Body of pancreas (tissue), 4 donors: ENCODE measurements around the gene NTSR1. TPM values are rescaled to one million over a fixed set of nuclear protein-coding genes. Genes with fewer than 3 reads are reported as not detected.
"Not testable (repeated sequence)": the region's sequence is repeated elsewhere in the genome, so short reads cannot be mapped to it uniquely, and the experiment has no call there.

ENCODE experiments used
- ATAC-seq: fragments of 150-250 bp; one replicate; pipeline ENCODE4 v1.9.1; 2016
- DNase-seq, 4 donors: peaks; one replicate each; pipeline ENCODE4 v3.0.0-alpha.2; 2019
- H3K27ac ChIP-seq, 4 donors: fragments of 200-600 bp; sonication (generic); 1 replicate in 3 of 4; 2 replicates in 1 of 4; pipeline versions ENCODE4 v1.5.1 to v1.6.1; 2016 to 2019; ENCODE audit warnings: mild to moderate bottlenecking in 1 of 4, mixed read lengths in 1 of 4, moderate library complexity in 1 of 4
- H3K27me3 ChIP-seq, 2 donors: fragments of 200-600 bp; sonication (generic); one replicate each; pipeline ENCODE4 v1.6.0; 2016; ENCODE audit warnings: mild to moderate bottlenecking in 1 of 2
- H3K36me3 ChIP-seq, 2 donors: fragments of 200-600 bp; sonication (generic); replicated peaks in 1 of 2; 2 replicates each; pipeline ENCODE4 v1.5.1; 2016; ENCODE audit warnings: low read depth in 2 of 2; ENCODE audit not compliant: insufficient read depth in 1 of 2
- H3K4me1 ChIP-seq: fragments of 200-600 bp; sonication (generic); one replicate; pipeline ENCODE4 v1.6.0; 2016
- H3K4me3 ChIP-seq, 2 donors: fragments of 200-600 bp; sonication (generic); 1 replicate in 1 of 2; 2 replicates in 1 of 2; pipeline ENCODE4 v1.5.1; 2016 to 2019
- H3K9me3 ChIP-seq, 3 donors: fragments of 200-600 bp; sonication (generic); 1 replicate in 2 of 3; 2 replicates in 1 of 3; pipeline ENCODE4 v1.5.1; 2016
- CTCF ChIP-seq, 7 experiments: fragments of 450-650 bp in 4 of 7; fragments of 200-600 bp in 3 of 7; sonication (generic) in 3 of 7; IDR thresholded peaks; one replicate each; pipeline ENCODE4 v1.5.1; 2016 to 2019; ENCODE audit warnings: antibody characterized with exemption in 7 of 7
- POLR2A ChIP-seq, 3 donors: fragments of 450-650 bp; IDR thresholded peaks; one replicate each; pipeline ENCODE4 v1.6.1; 2016; ENCODE audit warnings: antibody characterized with exemption in 3 of 3, mild to moderate bottlenecking in 2 of 3
- WGBS, 2 donors: methylation state at CpG; one replicate each; pipeline ENCODE4 v1.1.5; 2017; 5-methylcytosine and 5-hydroxymethylcytosine counted together
- intact Hi-C: fragments of 100-400 bp; cut with DNase I; formaldehyde crosslinking; loops from one replicate; pipeline ENCODE4 v1.15.1; 2023
- total RNA-seq, 2 donors: library from RNA; depleted of rRNA; stranded (reverse); fragments of >200 nt; gene quantifications; one replicate each; pipeline ENCODE4 v1.1.0, GENCODE V29; 2016

Gene NTSR1
- total RNA-seq, 2 donors from 2014 or later: not detected

GRCh38 chr20:62678553-62678952, 30.1 kb upstream of the NTSR1 start:
- no peaks in the 10 kb centered on the region for H3K36me3 ChIP-seq
- H3K4me1 ChIP-seq: no peaks in the 10 kb centered on the region
- H3K9me3 ChIP-seq: no peaks in the 10 kb centered on the region
- intact Hi-C loops: no loop called here
- no peak for TF ChIP-seq POLR2A (IDR thresholded peaks at IDR 0.05)
- no peak for TF ChIP-seq CTCF (IDR thresholded peaks at IDR 0.05)
- DNase-seq (no peak), ATAC-seq (no peak)
- 12 to 21% methylated on average over 9 of the region's 9 CpGs for WGBS, 2 donors
- H3K27ac ChIP-seq: no peak overlapping the region
- H3K4me3 ChIP-seq: no peak overlapping the region
- H3K27me3 ChIP-seq: peaks cover 0 to 2% of the 10 kb centered on the region in 2 donors

- intact Hi-C loops: no loop called here
- Histone ChIP-seq H3K4me1 (no peaks in the 10 kb centered on the region), H3K27me3 (no peaks in the 10 kb centered on the region), H3K27ac (no peak overlapping the region), H3K4me3 (no peak overlapping the region), H3K36me3 (no peaks in the 10 kb centered on the region), H3K9me3 (no peaks in the 10 kb centered on the region)
- ATAC-seq: no peak
- no peak for DNase-seq
- TF ChIP-seq POLR2A (IDR thresholded peaks at IDR 0.05) (no peak), CTCF (IDR thresholded peaks at IDR 0.05) (no peak)
- WGBS, 2 donors: 84 to 90% methylated on average over 11 of the region's 11 CpGs
Measured at GRCh38 chr20:62679978-62680589, 28.6 kb upstream of the NTSR1 start.

GRCh38 chr20:62682912-62683517, 25.6 kb upstream of the NTSR1 start:
- DNase-seq (no peak), ATAC-seq (no peak)
- WGBS, 2 donors: 75 to 80% methylated on average over 18 to 30 of the region's 30 CpGs
- H3K9me3 ChIP-seq: no peaks in the 10 kb centered on the region
- intact Hi-C loops: no loop called here
- TF ChIP-seq CTCF (IDR thresholded peaks at IDR 0.05): no peak
- no peak for TF ChIP-seq POLR2A (IDR thresholded peaks at IDR 0.05)
- H3K27me3 ChIP-seq: no peaks in the 10 kb centered on the region
- H3K4me1 ChIP-seq: peaks cover 8% of the 10 kb centered on the region
- no peak overlapping the region for H3K4me3 ChIP-seq
- no peak overlapping the region for H3K27ac ChIP-seq
- no peaks in the 10 kb centered on the region for H3K36me3 ChIP-seq

GRCh38 chr20:62683660-62684322, 24.8 kb upstream of the NTSR1 start:
- H3K4me3 ChIP-seq, H3K9me3 ChIP-seq, H3K4me1 ChIP-seq, H3K36me3 ChIP-seq, ATAC-seq, H3K27me3 ChIP-seq, H3K27ac ChIP-seq, intact Hi-C loops, DNase-seq: not testable (repeated sequence)
- 88% methylated on average over 37 to 49 of the region's 52 CpGs for WGBS, 2 donors

- 48 to 52% methylated on average over 10 to 11 of the region's 12 CpGs for WGBS, 2 donors
- TF ChIP-seq CTCF (IDR thresholded peaks at IDR 0.05) (no peak), POLR2A (IDR thresholded peaks at IDR 0.05) (no peak)
- peaks cover 8% of the 10 kb centered on the region for H3K4me1 ChIP-seq
- H3K9me3 ChIP-seq: no peaks in the 10 kb centered on the region
- ATAC-seq: no peak
- no peak overlapping the region for H3K4me3 ChIP-seq
- H3K27me3 ChIP-seq: no peaks in the 10 kb centered on the region
- H3K27ac ChIP-seq: no peak overlapping the region
- no peak for DNase-seq
- no peaks in the 10 kb centered on the region for H3K36me3 ChIP-seq
- intact Hi-C loops: no loop called here
Measured at GRCh38 chr20:62684981-62685380, 23.7 kb upstream of the NTSR1 start.
